D341Med (cell line): Measurements from ENCODE around the gene IGSF9.

Experiments
- DNase-seq: peaks from one replicate; pipeline ENCODE4 v3.0.0; 2012; ENCODE audit warnings: low spot score

Gene IGSF9

GRCh38 chr1:159972443-159973205, 27.2 kb upstream of the IGSF9 start:
- no peak for DNase-seq

GRCh38 chr1:159970932-159971342, 25.5 kb upstream of the IGSF9 start:
- DNase-seq: no peak

- DNase-seq: no peak
Measured at GRCh38 chr1:159968901-159969300, 23.5 kb upstream of the IGSF9 start.

GRCh38 chr1:159965263-159965662, 19.9 kb upstream of the IGSF9 start:
- no peak for DNase-seq

- DNase-seq: no peak
Measured at GRCh38 chr1:159964144-159964543, 18.7 kb upstream of the IGSF9 start.

- DNase-seq: no peak
Measured at GRCh38 chr1:159962176-159962575, 16.8 kb upstream of the IGSF9 start.

- no peak for DNase-seq
Measured at GRCh38 chr1:159961636-159962035, 16.2 kb upstream of the IGSF9 start.

GRCh38 chr1:159960721-159961381, 15.4 kb upstream of the IGSF9 start:
- no peak for DNase-seq

- no peak for DNase-seq
Measured at GRCh38 chr1:159959451-159959850, 14.0 kb upstream of the IGSF9 start.

GRCh38 chr1:159958719-159959380, 13.4 kb upstream of the IGSF9 start:
- DNase-seq: no peak

- DNase-seq: no peak
Measured at GRCh38 chr1:159957824-159958268, 12.4 kb upstream of the IGSF9 start.

- DNase-seq: no peak
Measured at GRCh38 chr1:159955456-159955855, 10.0 kb upstream of the IGSF9 start.

- DNase-seq: no peak
Measured at GRCh38 chr1:159953536-159954515, 8.4 kb upstream of the IGSF9 start, which contains the start of gene SLAMF9. Gene SLAMF9 (minus strand): TSS chr1:159954237. CDS start chr1:159954137, 100 bp downstream.

- no peak for DNase-seq
Measured at GRCh38 chr1:159952932-159953331, 7.5 kb upstream of the IGSF9 start.

- DNase-seq: no peak
Measured at GRCh38 chr1:159951551-159951950, 6.1 kb upstream of the IGSF9 start.

GRCh38 chr1:159951016-159951415, 5.6 kb upstream of the IGSF9 start:
- DNase-seq: no peak

- DNase-seq: no peak
Measured at GRCh38 chr1:159949981-159950381, 4.6 kb upstream of the IGSF9 start.

- DNase-seq: no peak
Measured at GRCh38 chr1:159949123-159949522, 3.7 kb upstream of the IGSF9 start.

GRCh38 chr1:159947942-159948341, 2.5 kb upstream of the IGSF9 start:
- DNase-seq: no peak

GRCh38 chr1:159946242-159947187, 1.1 kb upstream of the IGSF9 start:
- DNase-seq: no peak
